Panc1 (cell line): ENCODE measurements around the gene BRCA1.
A peak's percentile ranks its signal among the peaks of the same experiment; 100 is the strongest.

Experiments used
- CTCF ChIP-seq: fragments of 450-650 bp; IDR thresholded peaks from 2 replicates; pipeline ENCODE4 v1.5.1; 2017; ENCODE audit warnings: mild to moderate bottlenecking
- POLR2AphosphoS5 ChIP-seq: IDR thresholded peaks from 2 replicates; pipeline ENCODE4 v1.6.1; 2012; ENCODE audit warnings: mild to moderate bottlenecking, low read depth, low read length, moderate library complexity
- TF ChIP-seq, protein P1 (sequence below), 2 experiments: IDR thresholded peaks; 2 replicates each; pipeline ENCODE4 v1.6.1; 2011 to 2012; ENCODE audit warnings: low read depth in 2 of 2, control low read depth in 1 of 2, low read length in 1 of 2, mild to moderate bottlenecking in 1 of 2, moderate library complexity in 1 of 2; ENCODE audit not compliant: insufficient read depth in 1 of 2

DNA sequence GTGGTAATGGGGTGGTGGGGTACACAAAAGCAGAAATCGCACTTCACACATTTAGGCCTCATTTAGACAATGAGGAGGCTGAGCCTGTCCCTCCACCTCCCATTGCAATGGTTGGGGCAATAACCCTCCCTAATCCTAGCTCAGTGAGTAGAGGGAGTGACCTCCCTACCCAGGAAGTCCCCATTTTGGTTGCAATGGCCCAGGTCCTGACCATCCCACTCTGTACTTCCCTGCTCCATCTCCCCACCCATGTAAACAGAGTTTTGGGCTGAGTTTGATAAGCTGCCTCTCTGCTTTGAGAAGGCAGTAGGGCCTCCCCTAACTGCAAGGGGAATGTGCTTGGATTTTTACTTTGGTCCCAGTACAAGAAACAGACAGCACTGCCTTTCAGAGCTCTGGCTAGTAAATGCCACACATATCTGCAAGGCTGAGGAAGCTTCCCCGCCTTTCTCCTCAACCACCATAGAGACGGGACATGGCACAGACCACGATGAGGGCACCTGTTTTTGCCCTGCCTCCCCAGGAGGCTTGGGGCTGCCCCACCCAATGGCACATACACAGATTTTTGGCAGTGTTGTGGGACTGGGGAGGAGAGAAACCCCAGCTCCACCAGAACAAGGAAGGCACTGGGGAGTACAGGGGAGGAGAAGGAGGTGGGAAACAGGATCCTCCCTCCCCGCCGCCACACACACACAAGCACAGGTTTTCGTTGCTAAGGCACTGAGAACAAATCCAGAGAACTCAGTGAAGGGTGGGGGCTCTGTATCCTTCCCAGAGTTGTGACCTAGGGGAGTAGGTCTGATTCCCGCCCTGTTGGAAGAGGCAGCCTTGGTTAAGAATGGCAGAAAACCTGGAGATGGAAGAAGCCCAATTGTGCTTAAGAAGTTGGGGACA lies 110.3 kb downstream of the BRCA1 start:
- no peak for TF ChIP-seq CTCF
- TF ChIP-seq POLR2AphosphoS5 = 0 out of 2 replicates have a peak, but pooled peaks have one; percentile 22
- TF ChIP-seq, protein P1, sequence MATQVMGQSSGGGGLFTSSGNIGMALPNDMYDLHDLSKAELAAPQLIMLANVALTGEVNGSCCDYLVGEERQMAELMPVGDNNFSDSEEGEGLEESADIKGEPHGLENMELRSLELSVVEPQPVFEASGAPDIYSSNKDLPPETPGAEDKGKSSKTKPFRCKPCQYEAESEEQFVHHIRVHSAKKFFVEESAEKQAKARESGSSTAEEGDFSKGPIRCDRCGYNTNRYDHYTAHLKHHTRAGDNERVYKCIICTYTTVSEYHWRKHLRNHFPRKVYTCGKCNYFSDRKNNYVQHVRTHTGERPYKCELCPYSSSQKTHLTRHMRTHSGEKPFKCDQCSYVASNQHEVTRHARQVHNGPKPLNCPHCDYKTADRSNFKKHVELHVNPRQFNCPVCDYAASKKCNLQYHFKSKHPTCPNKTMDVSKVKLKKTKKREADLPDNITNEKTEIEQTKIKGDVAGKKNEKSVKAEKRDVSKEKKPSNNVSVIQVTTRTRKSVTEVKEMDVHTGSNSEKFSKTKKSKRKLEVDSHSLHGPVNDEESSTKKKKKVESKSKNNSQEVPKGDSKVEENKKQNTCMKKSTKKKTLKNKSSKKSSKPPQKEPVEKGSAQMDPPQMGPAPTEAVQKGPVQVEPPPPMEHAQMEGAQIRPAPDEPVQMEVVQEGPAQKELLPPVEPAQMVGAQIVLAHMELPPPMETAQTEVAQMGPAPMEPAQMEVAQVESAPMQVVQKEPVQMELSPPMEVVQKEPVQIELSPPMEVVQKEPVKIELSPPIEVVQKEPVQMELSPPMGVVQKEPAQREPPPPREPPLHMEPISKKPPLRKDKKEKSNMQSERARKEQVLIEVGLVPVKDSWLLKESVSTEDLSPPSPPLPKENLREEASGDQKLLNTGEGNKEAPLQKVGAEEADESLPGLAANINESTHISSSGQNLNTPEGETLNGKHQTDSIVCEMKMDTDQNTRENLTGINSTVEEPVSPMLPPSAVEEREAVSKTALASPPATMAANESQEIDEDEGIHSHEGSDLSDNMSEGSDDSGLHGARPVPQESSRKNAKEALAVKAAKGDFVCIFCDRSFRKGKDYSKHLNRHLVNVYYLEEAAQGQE (IDR thresholded peaks at IDR 0.05; ENCODE audit: insufficient read depth in 1 of 2, low read depth in 2 of 2, low read length in 1 of 2) = no peak
